Keratinocyte (primary cell): ENCODE data around the gene SAMD8. TPM values are rescaled to one million over a fixed set of nuclear protein-coding genes. Genes with fewer than 3 reads are reported as not detected.
"Not testable (repeated sequence)": the region's sequence is repeated elsewhere in the genome, so short reads cannot be mapped to it uniquely, and the experiment has no call there.

Source experiments
- DNase-seq: peaks from one replicate; pipeline ENCODE4 v3.0.0-alpha.2; 2011; ENCODE audit warnings: low read depth, missing footprints, low spot score
- FAIRE-seq: peaks from 2 replicates; lab custom pipeline; 2011; peaks lifted over from hg19 to GRCh38; lab: Jason Lieb, UNC
- H2AFZ ChIP-seq: 2 replicates; pipeline ENCODE4 v1.6.0; 2012; ENCODE audit warnings: low read length, control low read depth, inconsistent platforms; ENCODE audit not compliant: control insufficient read depth
- H3K27ac ChIP-seq: 2 replicates; pipeline ENCODE4 v1.5.1; 2011; ENCODE audit warnings: low read length; ENCODE audit not compliant: control insufficient read depth, insufficient read depth
- H3K27me3 ChIP-seq: 3 replicates; pipeline ENCODE4 v1.6.0; 2011; ENCODE audit warnings: low read length; ENCODE audit not compliant: control insufficient read depth, insufficient read depth; ENCODE audit errors: extremely low read depth
- H3K36me3 ChIP-seq, 2 experiments: 2 replicates in 1 of 2; 3 replicates in 1 of 2; pipeline ENCODE4 v1.5.1; 2011; ENCODE audit warnings: low read length in 2 of 2, mild to moderate bottlenecking in 1 of 2; ENCODE audit not compliant: control insufficient read depth in 2 of 2, insufficient read depth in 2 of 2; ENCODE audit errors: extremely low read depth in 1 of 2
- H3K4me1 ChIP-seq: 3 replicates; pipeline ENCODE4 v1.5.1; 2011; ENCODE audit warnings: low read length; ENCODE audit not compliant: control insufficient read depth, insufficient read depth; ENCODE audit errors: extremely low read depth
- H3K4me2 ChIP-seq: 3 replicates; pipeline ENCODE4 v1.6.0; 2011; ENCODE audit warnings: low read depth, low read length; ENCODE audit not compliant: control insufficient read depth, insufficient read depth; ENCODE audit errors: extremely low read depth
- H3K4me3 ChIP-seq, 3 experiments: fragments of 200-600 bp in 1 of 3; sonication (generic) in 1 of 3; 2 replicates in 2 of 3; 3 replicates in 1 of 3; pipeline ENCODE4 v1.5.1; 2011 to 2016; ENCODE audit warnings: low read length in 3 of 3, mild to moderate bottlenecking in 3 of 3, control low read depth in 2 of 3, inconsistent platforms in 1 of 3, low read depth in 1 of 3, mixed read lengths in 1 of 3, mixed run types in 1 of 3, moderate library complexity in 1 of 3; ENCODE audit not compliant: control insufficient read depth in 2 of 3, insufficient read depth in 2 of 3; ENCODE audit errors: extremely low read depth in 1 of 3
- H3K79me2 ChIP-seq: 2 replicates; pipeline ENCODE4 v1.6.0; 2012; ENCODE audit warnings: low read length; ENCODE audit not compliant: control insufficient read depth, insufficient read depth
- H3K9ac ChIP-seq: 3 replicates; pipeline ENCODE4 v1.6.0; 2011; ENCODE audit warnings: low read length; ENCODE audit not compliant: control insufficient read depth, insufficient read depth; ENCODE audit errors: extremely low read depth
- H3K9me1 ChIP-seq: 3 replicates; pipeline ENCODE4 v1.6.0; 2011; ENCODE audit warnings: low read length; ENCODE audit not compliant: control insufficient read depth, insufficient read depth; ENCODE audit errors: extremely low read depth
- H3K9me3 ChIP-seq: 2 replicates; pipeline ENCODE4 v1.5.1; 2012; ENCODE audit warnings: low read depth, low read length; ENCODE audit not compliant: control insufficient read depth
- H4K20me1 ChIP-seq: 3 replicates; pipeline ENCODE4 v1.6.0; 2011; ENCODE audit warnings: low read length; ENCODE audit not compliant: control insufficient read depth, insufficient read depth; ENCODE audit errors: extremely low read depth
- EZH2 ChIP-seq: IDR thresholded peaks from one replicate; pipeline ENCODE4 v1.6.1; 2012; ENCODE audit warnings: inconsistent platforms, mild to moderate bottlenecking, low read length, moderate library complexity
- dilution Hi-C: fragments of 300-500 bp; cut with MboI; formaldehyde crosslinking; loops from one replicate; pipeline ENCODE4 v1.7.0; 2020; ENCODE audit warnings: low sequenced_read_pairs; ENCODE audit not compliant: extremely low pct_ligation_motif_present
- polyA plus RNA-seq, 5 experiments: library from polyadenylated mRNA; depleted of rRNA in 3 of 5; stranded (reverse) in 3 of 5; stranded (forward) in 1 of 5; unstranded in 1 of 5; fragments of >200 nt; gene quantifications; 1 replicate in 1 of 5; 2 replicates in 3 of 5; 3 replicates in 1 of 5; pipeline versions ENCODE4 v1.2.1 to v1.2.3, GENCODE V29; 2011 to 2012; ENCODE audit warnings: missing spikeins in 2 of 5, low read depth in 1 of 5, low replicate concordance in 1 of 5
- TF ChIP-seq, protein P1 (sequence below), 3 experiments: IDR thresholded peaks in 1 of 3; conservative IDR thresholded peaks in 1 of 3; optimal IDR thresholded peaks in 1 of 3; 2 replicates in 2 of 3; 3 replicates in 1 of 3; pipeline versions ENCODE3 to v1.5.1; 2011; ENCODE audit warnings: low read length in 3 of 3, mild to moderate bottlenecking in 3 of 3, moderate library complexity in 2 of 3, control low read depth in 1 of 3, inconsistent platforms in 1 of 3; ENCODE audit not compliant: insufficient read depth in 2 of 3; ENCODE audit errors: extremely low read depth in 1 of 3

The SAMD8 gene
- polyA plus RNA-seq, 1 donor (not counting 4 experiments of a cell fraction or from before 2014, with no cell fraction given), result 31.7 TPM

DNA sequence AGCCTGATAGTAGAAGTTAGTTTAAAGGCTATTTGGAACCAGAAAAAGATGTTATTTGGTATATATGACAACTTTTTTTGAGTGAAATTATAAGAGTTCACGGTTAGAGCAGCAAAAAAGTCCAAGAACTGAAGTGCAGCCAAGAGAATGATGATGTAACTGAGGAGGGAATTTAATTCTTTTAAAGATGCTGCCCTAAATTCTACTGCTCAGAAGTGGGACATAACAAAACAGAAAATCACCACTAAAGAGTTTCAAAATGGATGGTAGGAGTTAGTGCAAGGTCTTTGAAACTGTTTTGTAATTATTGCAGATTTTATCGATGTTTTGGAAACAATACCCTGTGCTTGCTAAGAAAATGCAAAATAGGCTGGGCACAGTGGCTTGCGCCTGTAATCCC, 6.5 kb downstream of the SAMD8 start:
- H3K79me2 ChIP-seq, result peaks cover 88% of the 10 kb centered on the region
- peaks cover 9% of the 10 kb centered on the region for H3K4me1 ChIP-seq
- no peaks in the 10 kb centered on the region for H3K9me1 ChIP-seq
- FAIRE-seq (no peak), DNase-seq (no peak)
- H3K9me3 ChIP-seq, result no peaks in the 10 kb centered on the region
- dilution Hi-C loops, result no loop called here
- no peak overlapping the region for H3K27ac ChIP-seq
- H3K27me3 ChIP-seq, result no peaks in the 10 kb centered on the region
- no peak overlapping the region for H3K4me2 ChIP-seq
- no peak overlapping the region for H3K4me3 ChIP-seq
- no peak overlapping the region for H2AFZ ChIP-seq
- H3K36me3 ChIP-seq, result peaks cover 0 to 2% of the 10 kb centered on the region in 2 experiments
- TF ChIP-seq, protein P1, sequence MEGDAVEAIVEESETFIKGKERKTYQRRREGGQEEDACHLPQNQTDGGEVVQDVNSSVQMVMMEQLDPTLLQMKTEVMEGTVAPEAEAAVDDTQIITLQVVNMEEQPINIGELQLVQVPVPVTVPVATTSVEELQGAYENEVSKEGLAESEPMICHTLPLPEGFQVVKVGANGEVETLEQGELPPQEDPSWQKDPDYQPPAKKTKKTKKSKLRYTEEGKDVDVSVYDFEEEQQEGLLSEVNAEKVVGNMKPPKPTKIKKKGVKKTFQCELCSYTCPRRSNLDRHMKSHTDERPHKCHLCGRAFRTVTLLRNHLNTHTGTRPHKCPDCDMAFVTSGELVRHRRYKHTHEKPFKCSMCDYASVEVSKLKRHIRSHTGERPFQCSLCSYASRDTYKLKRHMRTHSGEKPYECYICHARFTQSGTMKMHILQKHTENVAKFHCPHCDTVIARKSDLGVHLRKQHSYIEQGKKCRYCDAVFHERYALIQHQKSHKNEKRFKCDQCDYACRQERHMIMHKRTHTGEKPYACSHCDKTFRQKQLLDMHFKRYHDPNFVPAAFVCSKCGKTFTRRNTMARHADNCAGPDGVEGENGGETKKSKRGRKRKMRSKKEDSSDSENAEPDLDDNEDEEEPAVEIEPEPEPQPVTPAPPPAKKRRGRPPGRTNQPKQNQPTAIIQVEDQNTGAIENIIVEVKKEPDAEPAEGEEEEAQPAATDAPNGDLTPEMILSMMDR (optimal IDR thresholded peaks at IDR 0.05 in 1 of 3, IDR thresholded peaks at IDR 0.05 in 1 of 3, conservative IDR thresholded peaks at IDR 0.05 in 1 of 3; ENCODE audit: extremely low read depth in 1 of 3, insufficient read depth in 2 of 3, low read length in 3 of 3), result no peak
- TF ChIP-seq EZH2, result no peak
- H3K9ac ChIP-seq, result no peak overlapping the region
- no peaks in the 10 kb centered on the region for H4K20me1 ChIP-seq

DNA sequence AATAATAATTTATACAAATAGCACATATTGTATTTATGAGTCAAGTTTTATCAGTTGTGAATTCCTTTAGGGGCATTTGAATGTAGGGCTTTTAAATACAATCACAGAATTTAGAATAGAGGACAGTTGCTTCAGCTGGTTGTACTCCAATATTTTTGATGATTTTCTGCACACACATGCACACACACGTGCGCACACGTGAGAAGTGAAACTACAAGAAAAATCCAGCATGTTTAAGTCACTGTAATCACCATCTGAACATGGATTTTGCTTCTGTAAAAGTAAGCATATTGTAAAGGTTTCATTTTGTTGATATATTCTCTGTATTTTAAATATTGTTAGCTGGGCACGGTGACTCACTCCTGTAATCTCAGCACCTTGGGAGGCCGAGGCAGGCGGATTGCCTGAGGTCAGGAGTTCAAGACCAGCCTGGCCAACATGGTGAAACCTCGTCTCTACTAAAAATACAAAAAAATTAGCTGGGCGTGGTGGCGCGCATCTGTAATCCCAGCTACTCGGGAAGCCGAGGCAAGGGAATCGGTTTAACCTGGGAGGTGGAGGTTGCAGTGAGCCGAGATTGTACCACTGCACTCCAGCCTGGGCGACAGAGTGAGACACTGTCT, 8.1 kb downstream of the SAMD8 start:
- H4K20me1 ChIP-seq, FAIRE-seq, H3K9me1 ChIP-seq, H3K36me3 ChIP-seq, H3K4me3 ChIP-seq, H2AFZ ChIP-seq, dilution Hi-C loops, H3K27ac ChIP-seq, H3K9me3 ChIP-seq, H3K27me3 ChIP-seq, DNase-seq, H3K4me1 ChIP-seq, H3K4me2 ChIP-seq, H3K9ac ChIP-seq: not testable (repeated sequence)
- H3K79me2 ChIP-seq, result peaks cover 83% of the 10 kb centered on the region

DNA sequence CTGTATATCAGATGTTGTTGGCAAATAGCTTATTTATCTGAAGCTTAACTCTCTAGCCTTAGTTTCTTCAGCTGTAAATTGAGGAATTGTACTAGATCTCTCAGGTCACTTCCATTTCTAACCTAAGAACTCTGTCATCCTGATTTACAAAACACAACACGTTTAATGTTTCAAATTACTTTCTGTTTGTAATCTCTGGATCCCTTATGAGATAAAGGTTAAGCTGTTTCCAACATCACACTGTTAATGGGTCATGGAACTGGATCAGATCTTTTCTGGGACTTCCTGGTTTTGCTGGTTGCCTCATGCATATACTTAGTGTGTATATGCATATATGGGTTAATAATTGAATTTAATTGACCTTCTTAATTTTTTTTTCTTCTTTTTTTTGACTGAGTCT, 9.9 kb downstream of the SAMD8 start:
- Histone ChIP-seq H2AFZ (no peak overlapping the region), H3K27me3 (no peaks in the 10 kb centered on the region), H3K4me1 (peaks cover 4% of the 10 kb centered on the region), H3K9me3 (no peaks in the 10 kb centered on the region), H3K9ac (no peak overlapping the region), H3K9me1 (no peaks in the 10 kb centered on the region), H3K36me3 (peaks cover 0 to 3% of the 10 kb centered on the region in 2 experiments), H3K27ac (no peak overlapping the region), H3K4me2 (no peak overlapping the region), H3K4me3 (no peak overlapping the region), H4K20me1 (no peaks in the 10 kb centered on the region), H3K79me2 (peaks cover 77% of the 10 kb centered on the region)
- DNase-seq (no peak), FAIRE-seq (no peak)
- TF ChIP-seq EZH2, result no peak
- TF ChIP-seq, protein P1 (optimal IDR thresholded peaks at IDR 0.05 in 1 of 3, IDR thresholded peaks at IDR 0.05 in 1 of 3, conservative IDR thresholded peaks at IDR 0.05 in 1 of 3; ENCODE audit: extremely low read depth in 1 of 3, insufficient read depth in 2 of 3, low read length in 3 of 3), result no peak
- dilution Hi-C loops, result no loop called here
